IMR-90 (cell line): ENCODE results near the gene PTTG1IP2. TPM values are rescaled to one million over a fixed set of nuclear protein-coding genes. Genes with fewer than 3 reads are reported as not detected.

ENCODE experiments used
- ATAC-seq: fragments of 200-7000 bp; cut with Tn5 transposase; 2 replicates; pipeline ENCODE4 v1.9.1; 2020; ENCODE audit warnings: low read depth, mild to moderate bottlenecking, moderate library complexity
- BruUV-seq: library from RNA; stranded (reverse); fragments of 400-500 nt; replicated peaks from 2 replicates; lab custom pipeline; 2021; lab: Mats Ljungman, UMichigan
- CTCF ChIA-PET: fragments of 300-600 bp; formaldehyde crosslinking; extraction: SDS; loops from one replicate; lab custom pipeline; 2021; ENCODE audit warnings: antibody characterized with exemption; lab: Yijun Ruan, JAX
- POLR2A ChIA-PET: fragments of 300-600 bp; sonication (Branson Sonifier 250); formaldehyde crosslinking; loops from one replicate; lab custom pipeline; 2022; ENCODE audit warnings: antibody characterized with exemption; ENCODE audit not compliant: unreplicated experiment; lab: Charles Lee
- DNase-seq: peaks from one replicate; pipeline ENCODE4 v3.0.0; 2013
- H2AFZ ChIP-seq: replicated peaks from 2 replicates; pipeline ENCODE3; 2013; ENCODE audit warnings: low read length, mild to moderate bottlenecking; ENCODE audit not compliant: poor library complexity
- H2AK5ac ChIP-seq: 2 replicates; pipeline ENCODE4 v1.6.1; 2013; ENCODE audit warnings: low read depth, low read length, inconsistent platforms
- H2AK9ac ChIP-seq: replicated peaks from 2 replicates; pipeline ENCODE3; 2013; ENCODE audit warnings: mild to moderate bottlenecking, low read depth, low read length, moderate library complexity; ENCODE audit not compliant: poor library complexity
- H2BK120ac ChIP-seq: 2 replicates; pipeline ENCODE4 v1.6.1; 2013; ENCODE audit warnings: low read depth, low read length, inconsistent platforms
- H2BK15ac ChIP-seq: 3 replicates; pipeline ENCODE4 v1.6.1; 2013; ENCODE audit warnings: low read depth, low read length, inconsistent platforms
- H2BK20ac ChIP-seq: 2 replicates; pipeline ENCODE4 v1.6.1; 2013; ENCODE audit warnings: low read depth, mild to moderate bottlenecking, inconsistent platforms, low read length, moderate library complexity
- H2BK5ac ChIP-seq: 2 replicates; pipeline ENCODE4 v1.6.1; 2013; ENCODE audit warnings: mild to moderate bottlenecking, low read depth, low read length, inconsistent platforms; ENCODE audit not compliant: poor library complexity, severe bottlenecking
- H3K14ac ChIP-seq: replicated peaks from 2 replicates; pipeline ENCODE4 v1.6.1; 2013; ENCODE audit warnings: low read depth, low read length, inconsistent platforms
- H3K18ac ChIP-seq: 2 replicates; pipeline ENCODE4 v1.6.1; 2013; ENCODE audit warnings: low read depth, low read length, control low read depth
- H3K23ac ChIP-seq: 2 replicates; pipeline ENCODE4 v1.6.1; 2013; ENCODE audit warnings: low read depth, low read length, inconsistent platforms
- H3K27ac ChIP-seq: 2 replicates; pipeline ENCODE4 v1.5.1; 2013; ENCODE audit warnings: mild to moderate bottlenecking, control low read depth, low read length; ENCODE audit not compliant: insufficient read depth
- H3K27me3 ChIP-seq: 2 replicates; pipeline ENCODE4 v1.6.1; 2013; ENCODE audit warnings: low read length; ENCODE audit not compliant: control insufficient read depth, insufficient read depth
- H3K36me3 ChIP-seq: 2 replicates; pipeline ENCODE4 v1.6.1; 2013; ENCODE audit warnings: low read length, mixed read lengths; ENCODE audit not compliant: control insufficient read depth, insufficient read depth
- H3K4ac ChIP-seq: 2 replicates; pipeline ENCODE4 v1.6.1; 2013; ENCODE audit warnings: low read depth, low read length, inconsistent platforms
- H3K4me1 ChIP-seq: 2 replicates; pipeline ENCODE4 v1.6.1; 2013; ENCODE audit warnings: low read length, mixed read lengths; ENCODE audit not compliant: control insufficient read depth, insufficient read depth
- H3K4me2 ChIP-seq: 2 replicates; pipeline ENCODE4 v1.6.1; 2013; ENCODE audit warnings: low read depth, mild to moderate bottlenecking, control low read depth, low read length, moderate library complexity
- H3K4me3 ChIP-seq: 2 replicates; pipeline ENCODE4 v1.5.1; 2013; ENCODE audit warnings: low read depth, mild to moderate bottlenecking, control low read depth, low read length, moderate library complexity; ENCODE audit not compliant: insufficient read depth
- H3K56ac ChIP-seq: 2 replicates; pipeline ENCODE4 v1.6.1; 2013; ENCODE audit warnings: low read length, inconsistent platforms; ENCODE audit not compliant: insufficient read depth; ENCODE audit errors: extremely low read depth
- H3K79me1 ChIP-seq, 2 experiments: 2 replicates each; pipeline ENCODE4 v1.6.1; 2013; ENCODE audit warnings: low read length in 2 of 2, inconsistent platforms in 1 of 2, low read depth in 1 of 2
- H3K9ac ChIP-seq: 2 replicates; pipeline ENCODE4 v1.6.1; 2013; ENCODE audit warnings: low read depth, low read length, control low read depth
- H3K9me1 ChIP-seq: 2 replicates; pipeline ENCODE4 v1.6.1; 2013; ENCODE audit warnings: low read length, inconsistent platforms; ENCODE audit not compliant: insufficient read depth
- H3K9me3 ChIP-seq: 2 replicates; pipeline ENCODE4 v1.6.1; 2013; ENCODE audit warnings: low read length; ENCODE audit not compliant: control insufficient read depth, insufficient read depth
- H4K20me1 ChIP-seq: 2 replicates; pipeline ENCODE4 v1.6.1; 2013; ENCODE audit warnings: low read length, inconsistent platforms; ENCODE audit not compliant: insufficient read depth
- H4K5ac ChIP-seq: 2 replicates; pipeline ENCODE4 v1.6.1; 2013; ENCODE audit warnings: mild to moderate bottlenecking, low read depth, low read length, control low read depth
- H4K8ac ChIP-seq, 2 experiments: 2 replicates each; pipeline ENCODE4 v1.6.1; 2013; ENCODE audit warnings: low read depth in 2 of 2, low read length in 2 of 2, control low read depth in 1 of 2, inconsistent platforms in 1 of 2
- H4K91ac ChIP-seq: 2 replicates; pipeline ENCODE4 v1.6.1; 2013; ENCODE audit warnings: low read depth, low read length, inconsistent platforms; ENCODE audit not compliant: insufficient read depth
- BHLHE40 ChIP-seq: fragments of 150-350 bp; IDR thresholded peaks from 2 replicates; pipeline ENCODE4 v1.6.1; 2016; ENCODE audit warnings: mild to moderate bottlenecking, low read depth, low read length
- CHD1 ChIP-seq: IDR thresholded peaks from 2 replicates; pipeline ENCODE4 v1.6.1; 2012; ENCODE audit warnings: low read depth, low read length, improper control_type of control experiment
- MAZ ChIP-seq: IDR thresholded peaks from 2 replicates; pipeline ENCODE4 v1.6.1; 2012; ENCODE audit warnings: low read depth, mild to moderate bottlenecking, low read length, improper control_type of control experiment, moderate library complexity, borderline replicate concordance
- NFE2L2 ChIP-seq: fragments of 150-350 bp; IDR thresholded peaks from 2 replicates; pipeline ENCODE4 v1.6.1; 2016; ENCODE audit warnings: low read depth, mild to moderate bottlenecking, low read length
- RCOR1 ChIP-seq: IDR thresholded peaks from 2 replicates; pipeline ENCODE4 v1.6.1; 2012; ENCODE audit warnings: mild to moderate bottlenecking, low read length, improper control_type of control experiment; ENCODE audit not compliant: insufficient replicate concordance
- RFX5 ChIP-seq: IDR thresholded peaks from 2 replicates; pipeline ENCODE4 v1.8.0; 2012; ENCODE audit warnings: low read depth, mild to moderate bottlenecking, low read length, moderate library complexity
- SMC3 ChIP-seq: fragments of 150-350 bp; IDR thresholded peaks from 2 replicates; pipeline ENCODE4 v1.6.1; 2016; ENCODE audit warnings: low read depth, mild to moderate bottlenecking, antibody characterized with exemption, low read length, moderate library complexity
- WGBS, 2 experiments: methylation state at CpG; one replicate each; pipeline versions ENCODE4 v1.1.5 to v1.1.7; 2013; ENCODE audit warnings: missing lambda C conversion rate in 2 of 2; ENCODE audit not compliant: insufficient read length in 1 of 2; ENCODE audit errors: extremely low coverage in 2 of 2; 5-methylcytosine and 5-hydroxymethylcytosine counted together
- dilution Hi-C: fragments of 300-500 bp; cut with HindIII; formaldehyde crosslinking; loops from one replicate; pipeline ENCODE4 v1.14.3; 2018; ENCODE audit warnings: low sequenced_read_pairs; ENCODE audit not compliant: unreplicated experiment
- in situ Hi-C: fragments of 300-500 bp; cut with MboI; formaldehyde crosslinking; loops from 3 replicates; pipeline ENCODE4 v1.14.3; 2019; ENCODE audit warnings: low sequenced_read_pairs, inconsistent platforms, mixed read lengths
- intact Hi-C: fragments of 100-400 bp; cut with micrococcal nuclease; formaldehyde crosslinking; loops from 2 replicates; pipeline ENCODE4 v1.10.0; 2022
- polyA plus RNA-seq, 3 experiments: library from polyadenylated mRNA; depleted of rRNA; stranded (reverse); fragments of >200 nt; gene quantifications; 2 replicates each; pipeline ENCODE4 v1.2.3, GENCODE V29; 2012; ENCODE audit warnings: low replicate concordance in 1 of 3
- total RNA-seq: library from RNA; depleted of rRNA; stranded (reverse); fragments of >200 nt; gene quantifications from 2 replicates; pipeline ENCODE4 v1.2.3, GENCODE V29; 2012
- TF ChIP-seq, protein P1 (sequence below): fragments of 150-350 bp; IDR thresholded peaks from 2 replicates; pipeline ENCODE4 v1.6.1; 2016; ENCODE audit warnings: low read depth, mild to moderate bottlenecking, low read length, moderate library complexity, borderline replicate concordance
- TF ChIP-seq, protein P2 (sequence below): conservative IDR thresholded peaks from 2 replicates; pipeline ENCODE4 v1.5.1; 2012; ENCODE audit warnings: mild to moderate bottlenecking, low read depth, low read length, improper control_type of control experiment

The PTTG1IP2 gene
- total and polyA plus RNA-seq, 2 of the 4 experiments (the other 2 are of a cell fraction), result not detected

DNA sequence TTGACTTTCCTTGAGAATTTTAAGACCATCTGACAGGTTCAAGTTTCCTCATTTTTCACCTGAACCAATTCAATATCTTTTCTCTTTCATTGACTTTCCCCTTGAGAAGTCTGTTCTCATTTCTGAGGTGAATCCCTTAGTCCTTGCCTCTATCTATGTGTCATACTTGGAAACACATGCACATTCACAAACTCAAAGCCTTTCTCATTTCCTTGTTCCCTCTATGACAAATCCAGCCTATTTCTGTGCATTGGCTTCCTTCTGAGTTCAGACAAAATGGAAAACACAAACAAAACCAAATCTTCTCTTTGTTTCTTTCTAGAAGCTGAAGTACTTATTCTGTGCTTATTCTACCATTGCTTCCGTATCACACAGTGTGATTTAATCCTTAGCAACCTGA lies 13.8 kb downstream of the PTTG1IP2 start:
- Histone ChIP-seq H3K4me1 (no peaks in the 10 kb centered on the region), H3K56ac (no peak overlapping the region), H4K8ac (no peak overlapping the region), H3K23ac (no peak overlapping the region), H3K27ac (no peak overlapping the region), H3K14ac (no peak overlapping the region), H3K9me3 (no peaks in the 10 kb centered on the region), H4K20me1 (no peaks in the 10 kb centered on the region), H2AK5ac (no peak overlapping the region), H2BK120ac (no peak overlapping the region), H2AFZ (no peak overlapping the region), H3K27me3 (no peaks in the 10 kb centered on the region), H2BK5ac (no peak overlapping the region), H3K9ac (no peak overlapping the region), H3K18ac (no peak overlapping the region), H3K4me2 (no peak overlapping the region), H3K4ac (no peak overlapping the region), H3K79me1 (no peaks in the 10 kb centered on the region), H2BK20ac (no peak overlapping the region), H3K9me1 (no peaks in the 10 kb centered on the region), H2BK15ac (no peak overlapping the region), H3K4me3 (no peak overlapping the region), H4K5ac (no peak overlapping the region), H2AK9ac (no peak overlapping the region), H4K91ac (no peak overlapping the region), H3K36me3 (no peaks in the 10 kb centered on the region)
- ChIA-PET CTCF (interaction anchor here (0.6 to 0.7 kb wide), 3 partner anchors 28 to 1221 kb away, joined by 3 to 9 read pairs (median 8); no protein-coding TSS in a partner anchor), POLR2A (no interaction called here)
- DNase-seq, result no peak
- intact Hi-C loops, result no loop called here
- TF ChIP-seq NFE2L2 (no peak), BHLHE40 (no peak), RFX5 (no peak), MAZ (no peak), CHD1 (no peak), RCOR1 (no peak), SMC3 (no peak)
- TF ChIP-seq, protein P1, sequence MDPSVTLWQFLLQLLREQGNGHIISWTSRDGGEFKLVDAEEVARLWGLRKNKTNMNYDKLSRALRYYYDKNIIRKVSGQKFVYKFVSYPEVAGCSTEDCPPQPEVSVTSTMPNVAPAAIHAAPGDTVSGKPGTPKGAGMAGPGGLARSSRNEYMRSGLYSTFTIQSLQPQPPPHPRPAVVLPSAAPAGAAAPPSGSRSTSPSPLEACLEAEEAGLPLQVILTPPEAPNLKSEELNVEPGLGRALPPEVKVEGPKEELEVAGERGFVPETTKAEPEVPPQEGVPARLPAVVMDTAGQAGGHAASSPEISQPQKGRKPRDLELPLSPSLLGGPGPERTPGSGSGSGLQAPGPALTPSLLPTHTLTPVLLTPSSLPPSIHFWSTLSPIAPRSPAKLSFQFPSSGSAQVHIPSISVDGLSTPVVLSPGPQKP, result no peak
- TF ChIP-seq, protein P2, sequence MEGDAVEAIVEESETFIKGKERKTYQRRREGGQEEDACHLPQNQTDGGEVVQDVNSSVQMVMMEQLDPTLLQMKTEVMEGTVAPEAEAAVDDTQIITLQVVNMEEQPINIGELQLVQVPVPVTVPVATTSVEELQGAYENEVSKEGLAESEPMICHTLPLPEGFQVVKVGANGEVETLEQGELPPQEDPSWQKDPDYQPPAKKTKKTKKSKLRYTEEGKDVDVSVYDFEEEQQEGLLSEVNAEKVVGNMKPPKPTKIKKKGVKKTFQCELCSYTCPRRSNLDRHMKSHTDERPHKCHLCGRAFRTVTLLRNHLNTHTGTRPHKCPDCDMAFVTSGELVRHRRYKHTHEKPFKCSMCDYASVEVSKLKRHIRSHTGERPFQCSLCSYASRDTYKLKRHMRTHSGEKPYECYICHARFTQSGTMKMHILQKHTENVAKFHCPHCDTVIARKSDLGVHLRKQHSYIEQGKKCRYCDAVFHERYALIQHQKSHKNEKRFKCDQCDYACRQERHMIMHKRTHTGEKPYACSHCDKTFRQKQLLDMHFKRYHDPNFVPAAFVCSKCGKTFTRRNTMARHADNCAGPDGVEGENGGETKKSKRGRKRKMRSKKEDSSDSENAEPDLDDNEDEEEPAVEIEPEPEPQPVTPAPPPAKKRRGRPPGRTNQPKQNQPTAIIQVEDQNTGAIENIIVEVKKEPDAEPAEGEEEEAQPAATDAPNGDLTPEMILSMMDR, result no peak
- in situ Hi-C loops, result no loop called here
- dilution Hi-C loops, result no loop called here
- ATAC-seq, result no peak
- BruUV-seq, result no TSS peak
- no CpG with 5 or more reads among the region's 1 CpG for WGBS, 2 experiments
